Measurements from ENCODE around the gene TTLL6. TPM values are rescaled to one million over a fixed set of nuclear protein-coding genes. Genes with fewer than 3 reads are reported as not detected.
A peak's percentile ranks its signal among the peaks of the same experiment; 100 is the strongest.
"Not testable (repeated sequence)": the region's sequence is repeated elsewhere in the genome, so short reads cannot be mapped to it uniquely, and the experiment has no call there.

Gene TTLL6
- total RNA-seq, 1 donor from 2014 or later: not detected

DNA sequence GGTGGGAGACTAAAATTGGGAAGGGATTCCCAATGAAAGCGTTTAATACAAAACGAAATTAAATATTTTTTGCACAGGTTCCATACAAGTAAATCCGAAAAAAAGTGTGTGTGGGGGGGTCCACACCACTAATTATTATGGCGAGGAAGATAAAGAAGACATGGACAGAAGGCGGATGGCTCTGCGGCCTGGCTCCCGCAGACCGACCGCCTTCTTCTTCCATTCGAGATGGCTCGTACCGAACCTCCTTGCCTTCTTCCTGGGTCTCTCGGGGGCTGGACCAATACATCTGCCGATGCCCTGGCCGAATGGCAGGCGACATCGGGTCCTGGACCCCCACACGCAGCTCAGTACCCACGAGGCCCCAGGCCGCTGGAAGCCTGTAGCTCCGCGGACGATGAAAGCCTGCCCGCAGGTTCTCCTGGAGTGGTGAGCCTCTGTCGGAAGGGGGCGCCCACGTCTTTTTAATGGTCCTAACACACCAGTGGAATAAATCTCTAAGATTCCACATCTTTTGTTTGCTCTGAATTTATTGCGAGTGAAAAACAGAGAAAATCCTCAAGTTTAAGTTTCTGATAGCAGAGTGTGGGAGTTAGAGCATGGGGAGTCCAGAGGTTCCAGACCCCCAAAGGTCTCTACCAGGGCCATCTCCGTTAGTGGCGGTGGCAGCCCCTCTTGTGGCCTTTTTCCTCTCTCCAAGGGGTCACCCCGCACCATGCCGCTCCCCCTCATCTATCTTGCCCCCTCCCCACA is 92.6 kb downstream of the TTLL6 start:
- DNase-seq (ENCODE audit: low spot score): peak; percentile 88

DNA sequence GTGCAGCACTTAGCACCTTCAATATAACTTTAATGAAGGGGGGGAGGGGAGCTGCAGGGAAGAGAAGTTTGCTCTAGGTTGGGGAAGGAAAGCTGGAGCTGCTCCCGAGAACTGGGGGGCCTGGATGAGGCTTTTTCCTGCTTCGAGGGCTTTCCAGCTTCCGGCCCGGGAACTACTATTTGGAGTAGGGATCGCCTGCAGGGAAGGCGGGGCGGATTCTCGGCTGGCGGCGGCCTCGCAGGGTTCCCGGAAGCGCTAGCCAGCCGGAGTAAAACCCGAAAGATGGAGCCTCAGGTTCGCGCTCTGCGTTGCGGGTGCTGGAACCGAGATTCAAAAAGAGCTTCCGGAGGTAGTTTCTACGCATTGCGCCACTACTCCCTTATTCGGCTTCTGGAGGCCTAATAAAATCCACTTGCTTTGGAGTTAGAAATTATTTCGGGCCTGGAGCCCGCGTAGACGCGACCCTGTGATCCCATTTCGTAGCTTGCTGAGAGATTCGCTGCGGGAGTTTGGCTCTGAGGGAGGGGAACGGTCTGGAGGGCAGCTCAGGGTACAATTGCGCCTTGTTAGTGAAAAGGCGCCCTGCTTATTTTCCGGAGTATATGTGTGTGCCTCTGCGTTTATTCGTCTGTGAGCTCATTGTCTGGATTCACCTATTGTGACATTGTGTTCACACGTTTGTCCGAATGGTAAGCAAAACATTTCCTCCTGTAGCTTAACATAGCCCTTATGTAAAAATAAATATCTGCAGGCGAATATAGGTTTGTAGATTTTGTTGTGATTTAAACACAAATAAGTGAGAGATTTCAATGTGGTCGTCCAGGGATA is 93.4 kb downstream of the TTLL6 start:
- DNase-seq (ENCODE audit: low spot score): no peak

- no peak for DNase-seq (ENCODE audit: low spot score)
Observed at GRCh38 chr17:48722915-48723422, 94.1 kb downstream of the TTLL6 start, which contains the start of gene PRAC2. PRAC2 (plus strand) TSS chr17:48723185; CDS start chr17:48724411, 1,226 bp downstream.

DNA sequence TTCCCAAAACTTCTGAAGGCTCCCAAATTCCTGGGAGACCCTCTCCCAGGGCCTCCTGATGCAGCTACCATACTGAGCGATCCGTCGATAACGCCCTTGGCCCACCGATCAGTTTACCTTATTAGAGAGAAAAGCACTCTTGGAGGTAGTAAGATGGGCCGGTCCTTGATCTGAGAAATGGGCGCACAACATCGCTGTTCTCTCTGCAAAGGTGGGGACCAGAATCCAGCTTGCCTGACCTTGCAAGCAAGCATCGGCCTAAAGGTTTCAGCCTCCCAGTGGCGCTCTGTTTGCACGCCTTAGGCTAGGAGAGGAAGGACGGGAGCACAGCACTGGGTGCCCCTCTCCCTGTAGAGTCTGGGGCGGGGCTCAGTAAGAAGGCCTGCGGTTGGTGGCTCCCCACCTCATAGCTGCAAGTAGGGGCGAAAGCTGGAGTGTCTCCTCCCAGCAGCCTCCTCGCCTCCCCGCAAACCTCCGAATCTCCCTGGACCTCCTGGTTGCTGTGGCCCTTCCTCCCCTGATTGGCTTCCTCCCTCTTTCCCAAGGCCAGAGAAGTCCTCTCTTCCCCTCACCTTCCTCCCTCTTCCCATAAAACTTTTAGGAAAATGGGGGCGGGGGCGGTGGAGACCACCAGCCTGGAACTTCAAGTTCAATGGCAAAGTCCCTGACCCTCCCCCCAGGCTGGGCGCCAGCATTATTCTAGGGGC is 94.7 kb downstream of the TTLL6 start, which contains the start of gene PRAC1:
Gene PRAC1 (minus strand): TSS at position 318 of the 707 bp plus-strand sequence. CDS start 126 bp downstream, at position 192.
- DNase-seq (ENCODE audit: low spot score): no peak

- DNase-seq (ENCODE audit: low spot score): no peak
Observed at GRCh38 chr17:48721009-48721402, 96.0 kb downstream of the TTLL6 start.

- DNase-seq (ENCODE audit: low spot score): no peak
Observed at GRCh38 chr17:48720266-48721008, 96.6 kb downstream of the TTLL6 start.

DNA sequence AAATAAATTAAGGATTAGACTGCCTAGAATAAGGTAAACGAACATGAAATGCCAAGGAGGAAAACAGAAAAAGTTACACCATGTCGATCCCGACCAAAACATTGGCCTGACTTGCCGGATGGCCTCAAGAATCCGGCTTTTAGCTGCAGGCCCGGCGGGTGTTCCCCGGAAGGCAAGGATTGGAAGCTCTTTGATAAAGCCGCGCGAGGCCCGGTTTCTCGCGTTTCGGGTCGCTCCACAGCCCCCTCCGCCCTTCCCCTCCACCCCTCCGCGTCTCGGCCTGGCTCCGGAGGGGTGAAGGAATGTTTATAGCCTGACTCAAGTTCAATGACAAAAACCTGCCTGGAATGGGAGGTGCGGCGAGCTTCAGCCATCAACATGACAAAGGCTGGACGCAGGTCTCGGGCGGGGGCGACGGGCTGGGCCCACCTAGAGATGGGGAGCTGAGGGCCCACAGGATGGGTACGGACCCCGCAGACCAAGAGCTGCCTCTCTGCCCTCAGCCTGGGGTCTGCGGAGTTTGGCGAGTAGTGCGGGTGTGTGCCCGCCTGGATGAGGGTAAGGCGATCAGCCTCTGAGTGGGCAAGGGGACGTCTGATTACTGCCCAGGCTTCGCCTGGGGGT is 97.3 kb downstream of the TTLL6 start:
- DNase-seq (ENCODE audit: low spot score): no peak

DNA sequence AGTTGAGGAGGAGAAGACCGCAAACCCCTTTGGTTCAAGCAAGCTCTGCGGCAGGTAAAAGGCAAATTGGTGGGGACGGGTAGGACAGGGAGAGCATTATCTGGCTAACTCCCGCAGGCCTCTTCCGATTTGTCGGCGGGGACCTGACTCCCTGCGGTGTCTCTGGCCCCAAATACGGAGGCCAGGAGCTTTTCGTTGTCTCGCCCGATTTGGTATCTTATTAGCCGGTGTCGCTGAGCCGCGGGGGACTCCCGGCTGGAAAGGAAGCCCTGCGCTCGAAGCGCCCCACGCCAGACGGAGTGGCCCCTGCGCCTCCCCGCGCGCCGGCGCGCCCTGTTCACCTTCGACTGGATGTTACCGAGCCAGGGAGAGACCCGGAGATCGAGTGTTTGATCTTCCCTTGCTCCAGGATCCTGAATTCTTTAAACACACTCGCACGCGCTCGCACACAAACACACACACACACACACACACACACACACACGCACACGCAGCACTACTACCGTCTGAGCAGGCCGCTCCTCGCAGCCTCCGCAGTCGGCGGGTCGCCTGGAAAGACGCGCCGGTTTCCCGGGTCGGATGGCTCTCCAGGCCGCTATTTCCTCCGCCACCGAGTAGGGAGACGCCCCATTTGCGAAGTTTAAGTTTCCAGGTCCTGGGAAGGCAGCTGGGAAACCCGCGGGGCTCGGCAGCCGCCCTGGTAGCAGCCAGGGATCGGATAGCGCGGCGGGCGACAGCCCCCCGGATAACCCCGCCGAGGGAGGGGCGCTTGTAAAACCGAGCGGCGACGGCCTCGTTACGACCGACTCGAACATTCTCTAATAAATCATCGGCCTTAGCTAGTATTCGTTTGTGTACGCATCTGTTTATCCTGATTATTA is 98.0 kb downstream of the TTLL6 start:
- DNase-seq (ENCODE audit: low spot score): peak; percentile 26

DNA sequence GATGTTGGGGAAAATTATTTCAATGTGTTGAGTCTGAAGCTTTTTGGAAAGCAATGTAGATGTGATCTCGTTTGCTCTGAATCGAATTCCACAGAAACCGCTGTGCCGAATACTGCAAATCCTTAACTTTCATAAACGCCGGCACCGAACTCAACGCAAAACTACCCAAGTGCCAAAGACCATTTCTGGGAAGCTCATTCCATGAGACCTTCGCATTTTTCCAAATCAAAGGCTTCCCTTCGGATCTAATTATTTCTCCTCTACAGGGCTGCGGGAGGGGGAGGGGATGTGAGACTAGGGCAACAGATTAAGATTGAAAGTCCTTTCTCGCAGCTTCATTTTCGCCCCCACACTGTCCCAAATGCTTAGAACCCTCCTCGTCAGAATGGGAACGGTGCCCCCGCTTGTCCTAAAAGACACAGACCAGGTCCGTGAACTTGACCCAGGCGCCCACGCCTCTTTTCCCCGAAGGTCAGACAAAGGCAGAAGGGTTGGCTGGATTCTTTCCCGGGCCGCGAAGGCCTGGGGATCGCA is 98.7 kb downstream of the TTLL6 start:
- peak; percentile 29 for DNase-seq (ENCODE audit: low spot score)

DNA sequence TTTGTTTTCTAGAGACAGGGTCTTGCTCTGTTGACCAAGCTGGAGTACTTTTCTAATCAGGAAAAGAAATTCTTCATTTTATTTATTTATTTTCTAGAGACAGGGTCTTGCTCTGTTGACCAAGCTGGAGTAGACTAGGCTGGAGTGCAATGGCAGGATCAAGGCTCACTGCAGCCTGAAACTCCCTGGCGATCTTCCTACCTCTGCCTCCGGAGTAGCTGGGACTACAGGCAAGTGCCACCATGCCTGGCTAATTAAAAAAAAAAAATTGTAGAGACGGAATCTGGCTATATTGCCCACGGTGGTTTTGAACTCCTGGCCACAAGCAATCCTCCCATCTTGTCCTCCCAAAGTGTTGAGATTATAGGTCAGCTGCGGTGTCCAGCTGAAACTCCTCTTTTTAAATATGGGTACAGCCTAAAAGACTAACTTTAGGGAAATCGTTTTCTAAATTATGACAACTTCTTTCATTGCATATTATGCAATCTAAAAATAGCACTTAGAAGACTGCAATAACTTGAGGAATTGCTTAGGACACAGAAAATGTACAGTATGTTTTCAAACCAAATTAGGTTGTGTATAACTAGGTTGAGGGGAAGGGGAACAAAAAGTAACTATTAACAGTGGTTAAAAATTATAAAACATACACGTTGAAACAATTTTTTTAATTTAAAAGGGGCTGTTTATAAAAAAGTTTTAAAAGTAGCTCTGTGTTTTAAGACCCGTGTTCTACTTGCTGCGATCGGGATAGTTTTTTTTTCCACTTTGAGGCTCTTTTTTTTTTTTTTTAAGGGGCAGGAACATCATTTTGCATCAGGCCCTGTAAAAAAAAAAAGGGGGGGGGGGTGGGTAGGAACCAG is 99.4 kb downstream of the TTLL6 start:
- no peak for DNase-seq (ENCODE audit: low spot score)

DNA sequence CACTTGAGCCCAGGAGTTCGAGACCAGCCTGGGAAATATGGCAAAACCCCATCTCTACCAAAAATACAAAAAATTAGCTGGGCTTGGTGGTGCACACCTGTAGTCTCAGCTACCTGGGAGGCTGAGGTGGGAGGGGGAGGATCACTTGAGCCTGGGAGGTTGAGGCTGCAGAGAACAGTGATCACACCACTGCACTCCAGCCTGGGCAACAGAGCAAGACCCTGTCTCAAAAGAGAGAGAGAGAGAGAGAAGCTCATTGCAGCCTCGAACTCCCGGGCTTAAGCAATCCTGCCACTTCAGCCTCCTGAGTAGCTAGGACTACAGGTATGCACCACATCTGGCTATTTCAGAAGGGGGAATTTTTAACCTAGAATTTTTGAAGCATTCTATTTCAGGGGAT is 100.5 kb downstream of the TTLL6 start:
- DNase-seq (ENCODE audit: low spot score): not testable (repeated sequence)

DNA sequence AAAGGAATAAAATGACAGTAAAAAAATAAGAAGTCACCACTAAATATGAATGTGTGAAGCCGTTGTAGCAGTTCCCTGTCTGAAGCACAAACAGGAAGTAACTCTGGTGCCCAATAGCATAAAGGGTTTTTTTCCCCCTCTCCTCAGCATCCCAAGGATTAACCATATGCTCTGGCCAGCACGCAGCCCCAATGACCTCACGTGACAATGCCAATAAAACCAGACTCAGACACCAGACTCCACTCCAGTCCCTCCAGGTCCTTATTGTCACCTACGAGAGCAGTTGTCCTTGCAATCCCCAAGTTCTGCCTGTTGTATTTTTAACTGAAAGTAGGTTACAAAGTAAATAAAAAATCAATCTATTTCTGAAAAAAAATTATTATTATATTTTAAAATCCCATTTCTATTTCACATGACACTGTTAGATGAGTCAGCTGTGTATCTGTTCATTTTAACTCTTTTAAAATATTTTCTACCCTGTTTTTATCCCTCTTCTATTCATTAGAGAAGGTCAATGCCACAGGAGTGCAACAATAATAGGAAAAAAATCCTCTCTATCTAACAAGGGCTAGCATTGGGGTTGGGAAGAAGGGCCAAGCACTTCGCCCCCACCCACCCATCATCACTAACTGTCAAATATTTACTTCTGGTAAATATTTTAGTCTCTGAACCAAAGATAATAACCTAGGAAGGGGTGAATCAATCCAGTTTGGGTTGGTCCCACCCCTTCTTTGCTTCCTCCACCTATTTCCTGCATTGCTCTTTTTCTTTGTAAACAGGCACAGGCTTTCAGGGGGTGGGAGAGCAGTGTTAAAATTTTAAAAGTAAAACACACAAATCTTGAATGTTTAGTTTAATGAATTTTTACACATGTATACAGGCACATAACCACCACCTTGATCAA is 101.3 kb downstream of the TTLL6 start:
- DNase-seq (ENCODE audit: low spot score): no peak

Other genes with a start within 250 kb of the TTLL6 start
- 3.4 TPM for gene HOXB4, start 238.9 kb downstream of the TTLL6 start, total RNA-seq (ENCODE audit: insufficient read depth, low replicate concordance)
- 18.3 TPM for gene HOXB3, start 227.0 kb downstream of the TTLL6 start, total RNA-seq (ENCODE audit: insufficient read depth, low replicate concordance)
- gene HOXB5, start 223.4 kb downstream of the TTLL6 start, total RNA-seq (ENCODE audit: insufficient read depth, low replicate concordance): not detected
- gene HOXB6, start 212.2 kb downstream of the TTLL6 start, total RNA-seq (ENCODE audit: insufficient read depth, low replicate concordance): not detected
- gene HOXB7, start 206.2 kb downstream of the TTLL6 start, total RNA-seq (ENCODE audit: insufficient read depth, low replicate concordance): 0.96 TPM
- not detected for gene HOXB8, start 201.9 kb downstream of the TTLL6 start, total RNA-seq (ENCODE audit: insufficient read depth, low replicate concordance)
- gene HOXB9, start 190.9 kb downstream of the TTLL6 start, total RNA-seq (ENCODE audit: insufficient read depth, low replicate concordance): 0.24 TPM
- not detected for gene PRAC1, start 94.7 kb downstream of the TTLL6 start, total RNA-seq (ENCODE audit: insufficient read depth, low replicate concordance)
- gene PRAC2, start 94.0 kb downstream of the TTLL6 start, total RNA-seq (ENCODE audit: insufficient read depth, low replicate concordance): not detected
- 0.72 TPM for gene HOXB13, start 88.5 kb downstream of the TTLL6 start, total RNA-seq (ENCODE audit: insufficient read depth, low replicate concordance)
- gene CALCOCO2, start 13.8 kb upstream of the TTLL6 start, total RNA-seq (ENCODE audit: insufficient read depth, low replicate concordance): 120 TPM
- 50.1 TPM for gene ATP5MC1, start 75.6 kb upstream of the TTLL6 start, total RNA-seq (ENCODE audit: insufficient read depth, low replicate concordance)
- gene UBE2Z, start 91.2 kb upstream of the TTLL6 start, total RNA-seq (ENCODE audit: insufficient read depth, low replicate concordance): 32.0 TPM
- gene SNF8, start 127.6 kb upstream of the TTLL6 start, total RNA-seq (ENCODE audit: insufficient read depth, low replicate concordance): 74.2 TPM
- gene GIP, start 151.4 kb upstream of the TTLL6 start, total RNA-seq (ENCODE audit: insufficient read depth, low replicate concordance): not detected
- 9.4 TPM for gene IGF2BP1, start 180.2 kb upstream of the TTLL6 start, total RNA-seq (ENCODE audit: insufficient read depth, low replicate concordance)

Data from umbilical cord (tissue), 2 donors.